Retinal pigment epithelial cell (primary cell): ENCODE data around the gene LYPLAL1.

ENCODE experiments used
- DNase-seq: peaks from one replicate; pipeline ENCODE4 v3.0.0-alpha.2; 2010; ENCODE audit warnings: low read depth
- H3K4me3 ChIP-seq: 2 replicates; pipeline ENCODE4 v1.5.1; 2011; ENCODE audit warnings: mild to moderate bottlenecking, low read length, control low read depth, moderate library complexity
- TF ChIP-seq, protein P1 (sequence below): conservative IDR thresholded peaks from 2 replicates; pipeline ENCODE4 v1.5.1; 2011; ENCODE audit warnings: low read depth, low read length, control low read depth, inconsistent platforms

The LYPLAL1 gene

DNA sequence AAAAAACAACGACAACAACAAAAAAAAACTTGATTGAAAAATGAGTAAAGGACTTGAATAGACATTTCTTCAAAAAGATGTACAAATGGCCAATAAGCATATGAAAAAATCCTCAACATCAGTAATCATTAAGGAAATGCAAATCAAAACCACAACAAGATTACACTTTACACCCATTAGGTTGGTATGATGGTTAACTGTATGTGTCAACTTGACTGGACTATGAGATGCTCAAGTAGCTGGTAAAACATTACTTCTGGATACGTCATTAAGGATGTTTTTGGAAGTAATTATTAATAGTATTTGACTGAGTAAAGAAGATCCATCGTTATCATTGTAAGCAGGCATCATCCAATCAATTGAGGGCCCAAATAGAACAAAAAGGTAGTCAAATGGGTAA lies 34.9 kb upstream of the LYPLAL1 start:
- no peak overlapping the region for H3K4me3 ChIP-seq
- TF ChIP-seq, protein P1, sequence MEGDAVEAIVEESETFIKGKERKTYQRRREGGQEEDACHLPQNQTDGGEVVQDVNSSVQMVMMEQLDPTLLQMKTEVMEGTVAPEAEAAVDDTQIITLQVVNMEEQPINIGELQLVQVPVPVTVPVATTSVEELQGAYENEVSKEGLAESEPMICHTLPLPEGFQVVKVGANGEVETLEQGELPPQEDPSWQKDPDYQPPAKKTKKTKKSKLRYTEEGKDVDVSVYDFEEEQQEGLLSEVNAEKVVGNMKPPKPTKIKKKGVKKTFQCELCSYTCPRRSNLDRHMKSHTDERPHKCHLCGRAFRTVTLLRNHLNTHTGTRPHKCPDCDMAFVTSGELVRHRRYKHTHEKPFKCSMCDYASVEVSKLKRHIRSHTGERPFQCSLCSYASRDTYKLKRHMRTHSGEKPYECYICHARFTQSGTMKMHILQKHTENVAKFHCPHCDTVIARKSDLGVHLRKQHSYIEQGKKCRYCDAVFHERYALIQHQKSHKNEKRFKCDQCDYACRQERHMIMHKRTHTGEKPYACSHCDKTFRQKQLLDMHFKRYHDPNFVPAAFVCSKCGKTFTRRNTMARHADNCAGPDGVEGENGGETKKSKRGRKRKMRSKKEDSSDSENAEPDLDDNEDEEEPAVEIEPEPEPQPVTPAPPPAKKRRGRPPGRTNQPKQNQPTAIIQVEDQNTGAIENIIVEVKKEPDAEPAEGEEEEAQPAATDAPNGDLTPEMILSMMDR = no peak
- no peak for DNase-seq

DNA sequence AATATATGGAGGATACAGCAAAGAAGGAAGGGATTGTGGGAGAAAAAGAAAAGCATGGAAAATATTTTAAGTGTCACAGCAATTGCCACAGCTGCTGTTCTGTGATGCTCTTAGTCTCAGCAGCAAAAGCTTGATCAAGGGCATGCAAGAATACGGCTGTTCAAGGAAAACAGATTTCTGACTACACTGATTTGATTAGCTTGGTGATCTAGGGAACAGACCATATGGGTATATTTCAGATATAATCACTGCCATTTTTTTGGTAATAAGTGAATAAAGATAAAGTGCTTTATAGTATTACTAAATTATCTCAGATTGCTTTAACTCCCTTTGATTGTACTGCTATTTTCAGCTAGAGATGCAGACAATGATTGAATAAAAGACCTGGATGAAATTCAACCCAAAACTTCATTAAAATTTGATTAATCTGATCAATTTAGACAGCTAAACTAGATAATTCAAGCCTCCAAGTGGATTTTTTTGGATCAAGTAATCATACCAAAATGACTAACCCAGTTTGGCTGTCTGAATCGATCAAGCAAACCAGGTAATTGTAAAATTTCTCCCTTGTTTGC lies 33.3 kb upstream of the LYPLAL1 start:
- H3K4me3 ChIP-seq = no peak overlapping the region
- TF ChIP-seq, protein P1 = no peak
- DNase-seq = no peak

DNA sequence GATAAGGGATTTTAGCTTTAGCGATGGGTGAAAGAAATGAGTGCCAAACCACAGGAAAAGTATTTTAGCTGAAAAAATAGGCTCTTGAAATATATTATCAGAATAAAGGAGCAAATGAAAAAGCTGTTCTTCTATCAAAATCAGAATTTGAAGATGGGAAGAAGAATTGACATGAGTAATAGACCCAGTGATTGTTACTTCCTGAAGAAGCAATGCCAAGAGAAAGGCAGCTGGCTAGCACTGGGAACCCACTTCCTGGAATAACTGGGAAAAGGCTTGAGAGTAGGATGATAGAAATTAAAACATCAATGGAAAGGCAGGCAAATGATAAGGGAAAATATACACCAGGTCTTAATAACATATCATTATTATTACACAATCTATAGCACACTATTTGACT lies 29.9 kb upstream of the LYPLAL1 start:
- H3K4me3 ChIP-seq = no peak overlapping the region
- TF ChIP-seq, protein P1 = no peak
- no peak for DNase-seq

DNA sequence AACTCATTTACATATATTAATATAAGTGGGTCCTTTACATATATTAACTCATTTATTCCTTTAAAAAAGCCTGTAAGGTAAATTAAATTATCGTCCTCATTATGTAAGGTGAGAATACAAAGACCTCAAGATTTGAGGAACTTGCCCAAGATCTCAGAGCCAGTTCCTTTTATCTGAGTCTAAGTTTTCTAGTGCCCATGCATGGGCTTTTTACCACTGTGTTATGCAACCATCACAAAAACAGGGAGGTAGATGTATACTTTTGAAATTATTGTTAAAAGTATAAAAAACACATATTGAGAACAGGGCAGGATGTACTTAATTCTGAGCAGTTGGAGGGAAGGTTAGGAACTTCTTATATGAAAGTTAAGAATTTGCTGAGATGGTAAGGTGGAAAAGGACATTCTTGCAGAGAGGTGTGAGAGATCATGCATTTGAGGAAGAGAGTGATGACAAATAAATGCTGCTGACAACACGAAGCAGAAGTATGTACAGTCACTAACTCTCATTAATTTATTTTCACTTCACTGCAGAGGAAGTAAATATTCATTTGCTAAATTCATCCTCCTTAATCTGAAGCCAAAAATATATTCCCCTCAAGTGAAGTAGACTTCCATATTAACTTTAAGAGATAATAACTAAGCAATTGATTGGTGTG lies 28.9 kb upstream of the LYPLAL1 start:
- TF ChIP-seq, protein P1 = no peak
- no peak overlapping the region for H3K4me3 ChIP-seq
- DNase-seq = no peak

DNA sequence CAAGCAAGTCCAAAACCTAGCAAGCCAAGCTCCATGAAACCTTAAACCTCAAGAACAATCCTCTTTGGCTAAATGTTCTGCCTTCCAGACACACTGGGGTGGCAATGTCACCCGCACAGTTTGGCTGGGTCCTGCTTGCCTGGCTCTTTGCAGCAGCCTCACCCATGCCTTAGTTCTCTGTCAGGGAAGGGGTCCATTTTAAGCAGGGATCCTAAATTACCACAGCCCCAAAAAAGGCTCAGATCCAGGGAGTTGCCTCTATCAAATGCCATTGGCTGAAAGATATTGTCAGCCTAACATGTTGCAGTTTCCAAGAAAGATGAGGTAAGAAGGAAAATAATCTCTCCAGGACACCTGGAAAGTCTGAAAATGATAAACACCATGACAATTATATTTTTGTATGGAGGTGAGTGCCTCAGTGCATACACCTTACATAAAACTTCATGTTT lies 26.1 kb upstream of the LYPLAL1 start:
- DNase-seq = no peak
- no peak overlapping the region for H3K4me3 ChIP-seq
- TF ChIP-seq, protein P1 = no peak

DNA sequence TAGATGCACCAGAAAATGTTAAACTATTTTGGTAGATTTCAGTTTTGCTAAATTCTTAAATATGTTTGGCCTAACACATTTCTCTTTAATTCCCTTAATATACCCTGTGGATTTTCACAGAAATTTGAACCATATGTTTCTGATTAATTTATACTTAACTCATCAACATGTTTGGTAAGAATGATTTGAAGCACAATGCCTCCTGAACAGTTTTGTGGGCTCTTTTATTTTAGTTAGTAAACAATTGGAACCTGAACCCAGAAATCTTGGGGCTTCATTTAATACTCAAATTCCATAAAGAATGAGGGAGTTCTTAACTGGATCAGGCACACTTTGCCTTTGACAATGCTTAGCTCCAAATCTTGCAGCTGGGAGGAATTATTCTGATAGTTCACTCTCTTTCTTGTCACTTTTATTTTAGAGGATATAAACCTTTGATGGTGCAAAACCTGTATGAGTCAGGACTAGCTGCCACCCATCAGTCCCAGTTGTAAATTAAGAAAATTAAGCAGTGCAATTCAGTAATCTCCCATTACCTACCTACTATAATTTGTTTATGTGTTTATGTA lies 24.6 kb upstream of the LYPLAL1 start:
- DNase-seq = no peak
- TF ChIP-seq, protein P1 = no peak
- no peak overlapping the region for H3K4me3 ChIP-seq

DNA sequence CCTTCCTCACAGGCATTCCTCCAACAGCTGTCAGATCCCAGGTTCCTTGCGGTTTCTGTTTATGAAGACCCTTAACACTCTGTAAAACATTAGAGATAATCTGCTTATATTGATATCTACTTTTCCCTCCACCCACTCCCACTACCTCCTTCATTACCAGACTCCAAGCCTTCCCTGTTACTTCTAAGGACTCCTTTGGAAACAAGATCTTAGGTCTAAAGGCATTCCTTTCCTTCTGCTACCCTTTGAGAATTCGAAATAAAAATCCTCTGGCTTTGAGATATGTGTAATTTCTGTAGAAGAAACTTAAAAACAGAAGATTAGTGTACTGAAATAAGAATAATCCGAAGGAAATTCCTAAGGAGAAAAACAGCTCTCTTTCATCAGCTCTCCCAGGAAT lies 23.7 kb upstream of the LYPLAL1 start:
- TF ChIP-seq, protein P1 = no peak

More for the DNA sequence above, 23.7 kb upstream of the LYPLAL1 start:
- no peak overlapping the region for H3K4me3 ChIP-seq
- DNase-seq = peak; percentile 17
